BE2C (cell line): Measurements from ENCODE around the gene HES4.

Experiments used
- DNase-seq: peaks from one replicate; pipeline ENCODE4 v3.0.0-alpha.2; 2020
- H3K27me3 ChIP-seq: fragments of 250-450 bp; sonication (Bioruptor Pico); 2 replicates; pipeline ENCODE4 v1.5.1; 2020; ENCODE audit warnings: mild to moderate bottlenecking
- H3K36me3 ChIP-seq: fragments of 250-450 bp; sonication (Bioruptor Pico); 2 replicates; pipeline ENCODE4 v1.5.1; 2020; ENCODE audit warnings: mild to moderate bottlenecking
- H3K4me1 ChIP-seq: fragments of 250-450 bp; sonication (Bioruptor Pico); 2 replicates; pipeline ENCODE4 v1.5.1; 2020
- H3K4me3 ChIP-seq: 2 replicates; pipeline ENCODE4 v1.5.1; 2011; ENCODE audit warnings: low read depth, low read length
- H3K9me3 ChIP-seq: fragments of 250-450 bp; sonication (Bioruptor Pico); 2 replicates; pipeline ENCODE4 v1.5.1; 2020
- TF ChIP-seq, protein P1 (sequence below): IDR thresholded peaks from 2 replicates; pipeline ENCODE4 v1.5.1; 2012; ENCODE audit warnings: mild to moderate bottlenecking, low read depth, low read length

HES4 gene

DNA sequence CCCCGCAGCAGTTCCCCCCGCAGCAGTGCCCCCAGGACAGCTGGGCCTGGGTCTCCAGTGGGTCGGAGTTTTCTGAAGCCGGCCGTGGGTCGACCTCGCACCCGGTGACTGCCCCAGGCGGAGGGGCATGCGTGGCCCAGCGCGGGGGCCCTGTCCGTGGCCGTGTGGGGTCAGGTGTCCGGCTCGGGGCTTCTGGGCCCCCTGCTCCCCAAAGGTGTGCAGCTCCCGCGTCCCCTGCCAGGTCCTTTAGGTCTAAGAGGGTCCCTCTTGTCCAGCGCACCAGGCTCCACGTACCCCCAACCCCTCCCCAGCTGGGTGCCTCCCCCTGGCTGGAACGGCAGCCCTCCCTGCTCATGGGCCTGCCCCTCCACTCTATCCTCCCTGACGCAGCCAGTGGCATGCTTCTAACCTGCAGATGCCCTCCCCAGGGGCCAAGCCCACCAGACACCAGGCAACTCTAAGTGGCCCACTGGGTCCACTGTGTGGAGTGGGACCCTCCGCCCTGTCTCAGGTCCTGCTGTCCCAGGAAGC lies 5.9 kb upstream of the HES4 start:
- H3K36me3 ChIP-seq, result no peaks in the 10 kb centered on the region
- DNase-seq, result no peak
- TF ChIP-seq, protein P1, sequence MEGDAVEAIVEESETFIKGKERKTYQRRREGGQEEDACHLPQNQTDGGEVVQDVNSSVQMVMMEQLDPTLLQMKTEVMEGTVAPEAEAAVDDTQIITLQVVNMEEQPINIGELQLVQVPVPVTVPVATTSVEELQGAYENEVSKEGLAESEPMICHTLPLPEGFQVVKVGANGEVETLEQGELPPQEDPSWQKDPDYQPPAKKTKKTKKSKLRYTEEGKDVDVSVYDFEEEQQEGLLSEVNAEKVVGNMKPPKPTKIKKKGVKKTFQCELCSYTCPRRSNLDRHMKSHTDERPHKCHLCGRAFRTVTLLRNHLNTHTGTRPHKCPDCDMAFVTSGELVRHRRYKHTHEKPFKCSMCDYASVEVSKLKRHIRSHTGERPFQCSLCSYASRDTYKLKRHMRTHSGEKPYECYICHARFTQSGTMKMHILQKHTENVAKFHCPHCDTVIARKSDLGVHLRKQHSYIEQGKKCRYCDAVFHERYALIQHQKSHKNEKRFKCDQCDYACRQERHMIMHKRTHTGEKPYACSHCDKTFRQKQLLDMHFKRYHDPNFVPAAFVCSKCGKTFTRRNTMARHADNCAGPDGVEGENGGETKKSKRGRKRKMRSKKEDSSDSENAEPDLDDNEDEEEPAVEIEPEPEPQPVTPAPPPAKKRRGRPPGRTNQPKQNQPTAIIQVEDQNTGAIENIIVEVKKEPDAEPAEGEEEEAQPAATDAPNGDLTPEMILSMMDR, result no peak
- peaks cover 14% of the 10 kb centered on the region for H3K27me3 ChIP-seq
- H3K4me1 ChIP-seq, result peaks cover 33% of the 10 kb centered on the region
- H3K9me3 ChIP-seq, result peaks cover 1% of the 10 kb centered on the region; the same call in 1 of the 2 replicates
- no peak overlapping the region; the same call in 1 of the 2 replicates for H3K4me3 ChIP-seq

DNA sequence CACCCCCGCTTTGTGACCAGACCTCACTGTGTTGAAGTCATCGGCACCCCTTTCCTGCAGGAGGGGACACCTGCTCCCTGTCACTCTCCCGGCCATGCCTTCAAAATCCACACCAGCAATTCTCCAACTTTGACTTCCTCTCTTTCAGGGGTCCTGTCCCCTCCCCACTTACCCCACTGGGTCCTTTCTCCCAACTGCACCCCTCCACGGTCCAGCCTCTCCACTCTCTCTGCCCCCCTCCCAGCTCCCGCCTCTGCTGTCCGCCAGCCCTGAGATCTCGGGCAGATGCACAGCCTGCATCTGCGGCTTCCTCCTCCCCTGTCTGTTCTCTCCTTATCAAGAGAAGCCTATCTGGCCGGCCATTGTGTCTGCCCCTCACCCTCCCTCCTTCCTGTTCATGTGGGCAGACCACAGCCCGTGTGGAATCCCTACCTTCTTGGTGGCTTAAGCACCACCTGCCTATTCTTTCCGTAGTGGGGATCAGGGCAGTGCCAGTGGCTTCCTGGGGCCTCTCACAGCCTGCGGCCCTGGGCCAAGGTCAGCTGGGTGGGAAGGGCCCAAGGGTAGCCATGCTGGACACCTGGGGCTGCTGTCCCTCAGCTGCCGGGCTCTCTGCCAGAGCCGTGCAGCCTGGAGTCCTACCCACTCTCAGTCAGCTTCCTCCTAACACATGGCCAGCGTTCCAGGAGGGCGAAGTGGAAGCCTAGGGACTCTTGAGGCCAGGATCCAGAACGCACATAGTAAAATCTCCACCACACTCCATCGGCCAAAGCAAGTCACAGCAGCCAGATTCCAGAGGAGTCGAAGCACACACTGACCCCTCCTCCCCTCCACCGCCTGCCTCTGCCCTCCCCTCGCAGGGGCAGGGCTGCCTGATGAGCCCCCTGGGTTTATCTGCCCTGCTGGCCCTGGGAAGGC lies 5.1 kb upstream of the HES4 start:
- Histone ChIP-seq H3K36me3 (no peaks in the 10 kb centered on the region), H3K4me1 (peaks cover 33% of the 10 kb centered on the region), H3K27me3 (peaks cover 22% of the 10 kb centered on the region), H3K4me3 (peak overlapping the region; percentile 41), H3K9me3 (peaks cover 5% of the 10 kb centered on the region; the same call in 1 of the 2 replicates)
- TF ChIP-seq, protein P1, result no peak
- peak; percentile 76 for DNase-seq

DNA sequence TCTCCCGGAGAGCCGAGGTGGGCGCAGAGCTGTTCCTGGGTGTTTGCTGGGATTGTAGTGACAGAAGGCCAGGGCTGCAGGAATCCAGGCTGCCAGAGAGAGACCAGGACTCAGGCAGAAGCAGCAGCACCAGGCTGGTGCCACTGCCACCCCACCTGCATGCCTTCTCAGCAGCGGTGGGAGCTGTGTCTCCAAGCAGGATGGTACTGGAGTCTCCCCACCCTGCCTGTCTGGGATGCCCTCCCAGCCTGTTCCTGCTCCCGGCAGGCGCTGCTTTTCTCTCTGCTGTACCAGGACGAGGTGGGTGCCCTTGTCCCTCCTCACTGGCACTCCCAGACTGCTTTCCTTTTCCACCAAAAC lies 4.5 kb upstream of the HES4 start:
- no peaks in the 10 kb centered on the region for H3K36me3 ChIP-seq
- DNase-seq, result peak; percentile 34
- H3K4me3 ChIP-seq, result peak overlapping the region; percentile 41
- H3K9me3 ChIP-seq, result peaks cover 5% of the 10 kb centered on the region; the same call in 1 of the 2 replicates
- peaks cover 33% of the 10 kb centered on the region for H3K4me1 ChIP-seq
- peaks cover 28% of the 10 kb centered on the region for H3K27me3 ChIP-seq
- TF ChIP-seq, protein P1, result no peak

DNA sequence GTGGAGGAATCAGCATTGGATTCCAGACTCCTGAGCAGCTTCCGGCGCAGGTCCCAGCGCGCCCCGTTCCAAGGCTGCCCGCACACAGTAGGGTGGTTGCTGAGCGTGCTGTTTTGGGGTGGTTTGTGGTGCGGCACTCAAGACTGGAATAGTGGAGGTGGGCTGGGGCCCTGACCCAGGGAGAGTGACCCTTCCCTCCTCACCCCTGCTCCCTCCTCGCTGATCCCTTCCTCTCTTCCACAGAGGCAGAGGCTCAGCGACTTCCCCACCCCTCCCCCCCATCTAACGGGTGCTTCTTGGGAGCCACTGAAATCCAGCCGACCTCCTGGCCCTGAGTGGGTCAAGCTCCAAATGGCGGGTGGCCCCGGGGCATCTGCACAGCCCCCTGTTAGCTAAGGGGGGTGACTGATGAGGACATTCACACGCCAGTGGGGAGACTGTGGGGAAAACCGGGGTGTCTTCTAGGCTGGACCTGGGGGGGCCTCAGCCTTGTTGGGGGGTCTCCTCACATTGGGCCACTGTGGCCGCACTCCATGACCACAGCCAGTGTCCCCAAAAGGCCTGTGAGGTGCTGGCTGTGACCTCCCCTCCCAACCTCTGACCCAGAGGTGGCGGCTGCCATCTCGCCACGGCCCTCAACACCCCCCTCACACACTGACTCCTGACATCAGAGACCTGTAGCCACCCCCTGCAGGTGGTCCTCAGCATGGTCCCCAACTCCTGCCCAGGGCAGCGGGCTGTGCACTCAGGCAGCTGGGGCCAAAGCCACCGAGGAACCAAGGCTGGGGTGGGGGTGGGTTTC lies 3.9 kb upstream of the HES4 start:
- peaks cover 5% of the 10 kb centered on the region; the same call in 1 of the 2 replicates for H3K9me3 ChIP-seq
- no peaks in the 10 kb centered on the region for H3K36me3 ChIP-seq
- no peak overlapping the region for H3K4me3 ChIP-seq
- no peak for DNase-seq
- peaks cover 34% of the 10 kb centered on the region for H3K27me3 ChIP-seq
- peaks cover 33% of the 10 kb centered on the region for H3K4me1 ChIP-seq
- TF ChIP-seq, protein P1, result no peak

DNA sequence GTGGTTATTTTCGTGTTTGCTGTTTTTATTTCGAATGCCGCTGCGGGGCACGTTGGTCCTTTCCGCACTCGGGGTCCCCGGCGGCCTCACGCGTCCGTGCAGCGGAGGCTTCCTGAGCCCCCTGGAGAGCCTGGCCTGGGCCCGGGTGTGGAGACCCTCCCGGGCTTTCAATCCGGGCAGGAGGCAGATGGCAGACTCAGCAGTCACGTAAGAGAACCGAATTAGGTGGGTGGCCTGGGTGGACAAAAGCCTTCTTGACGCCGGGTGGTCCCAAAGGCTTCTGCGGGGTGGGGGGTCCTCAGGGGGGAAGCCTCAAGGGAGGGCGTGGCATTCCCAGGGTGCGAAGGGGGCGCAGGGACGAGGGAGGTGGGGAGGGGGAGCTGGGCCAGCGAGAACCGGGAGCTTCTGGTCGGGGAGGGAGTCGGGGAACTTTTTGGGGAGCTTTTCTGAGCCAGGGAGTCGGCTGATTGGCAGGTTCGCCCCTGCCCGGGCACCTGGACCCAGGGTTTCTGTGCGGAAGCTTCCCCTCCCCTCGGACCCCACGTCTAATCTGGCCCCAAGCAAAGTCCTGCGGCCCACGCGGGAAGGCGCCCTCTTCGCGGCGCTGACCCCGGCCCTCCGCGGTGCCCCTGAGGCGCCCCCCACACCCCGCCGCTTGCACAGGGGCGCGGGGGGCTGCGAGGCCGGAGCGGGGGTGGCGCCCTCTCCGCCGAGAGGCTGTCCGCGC lies 1.3 kb upstream of the HES4 start:
- Histone ChIP-seq H3K27me3 (peaks cover 56% of the 10 kb centered on the region), H3K4me1 (peaks cover 29% of the 10 kb centered on the region), H3K4me3 (no peak overlapping the region), H3K36me3 (no peaks in the 10 kb centered on the region), H3K9me3 (peaks cover 5% of the 10 kb centered on the region; the same call in 1 of the 2 replicates)
- no peak for DNase-seq
- TF ChIP-seq, protein P1, result no peak
